Measurements from ENCODE around the gene BMPER. TPM values are rescaled to one million over a fixed set of nuclear protein-coding genes. Genes with fewer than 3 reads are reported as not detected.

The BMPER gene
- total and polyA plus RNA-seq, 2 of the 8 experiments (the other 6 are each of a cell fraction or from before 2014, with no cell fraction given), result 0.33 to 0.69 TPM

DNA sequence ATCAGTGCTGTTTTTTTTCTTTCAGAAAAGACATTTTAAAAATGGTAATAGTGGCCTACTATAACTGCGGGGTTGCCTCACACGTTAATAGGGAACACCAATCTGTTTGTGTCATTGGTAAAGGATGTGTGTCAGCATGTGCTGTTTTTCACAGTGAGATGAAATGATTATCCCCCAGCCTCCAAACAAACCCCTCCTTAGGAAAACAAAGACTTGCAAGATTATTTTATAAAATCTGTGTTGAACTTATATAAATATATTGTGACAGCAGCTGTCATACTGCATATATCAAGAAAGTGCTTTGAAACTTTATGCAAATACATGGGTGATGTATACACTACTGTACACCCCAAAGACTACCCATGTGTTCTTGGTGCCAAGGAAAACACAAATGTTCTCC, 125.8 kb downstream of the BMPER start:
- no peak overlapping the region for H3K4ac ChIP-seq (replicated peaks; ENCODE audit: insufficient read length, low read depth, low read length)
- TF ChIP-seq RNF2 (IDR thresholded peaks at IDR 0.05; ENCODE audit: borderline replicate concordance, low read depth, low read length, missing control alignments, poor library complexity, severe bottlenecking) (no peak), SIN3A (conservative IDR thresholded peaks at IDR 0.05 in 1 of 2, IDR thresholded peaks at IDR 0.05 in 1 of 2; ENCODE audit: low read depth in 1 of 2, low read length in 2 of 2) (no peak), SRF (IDR thresholded peaks at IDR 0.05; ENCODE audit: low read depth, low read length) (no peak), SIX5 (IDR thresholded peaks at IDR 0.05; ENCODE audit: low read depth, low read length) (no peak), EP300 (IDR thresholded peaks at IDR 0.05; ENCODE audit: borderline replicate concordance in 1 of 2, low read depth in 2 of 2, low read length in 2 of 2) (no peak), HDAC2 (IDR thresholded peaks at IDR 0.05; ENCODE audit: borderline replicate concordance in 1 of 2, low read depth in 2 of 2, low read length in 2 of 2) (no peak)
- no peaks in the 10 kb centered on the region for H3K4me1 ChIP-seq (replicated peaks in 1 of 4; ENCODE audit: control insufficient read depth in 3 of 4, insufficient read depth in 4 of 4, low read length in 3 of 4)
- no peak overlapping the region for H4K5ac ChIP-seq (ENCODE audit: insufficient read length, low read depth, low read length)
- DNase-seq (ENCODE audit: low read depth in 1 of 2, low spot score in 2 of 2) (no peak), FAIRE-seq (no peak)
- H3K9ac ChIP-seq (replicated peaks in 1 of 4; ENCODE audit: extremely low read depth in 1 of 4, low read depth in 3 of 4, low read length in 3 of 4), result no peak overlapping the region
- no peaks in the 10 kb centered on the region for H3K27me3 ChIP-seq (replicated peaks in 1 of 4; ENCODE audit: control insufficient read depth in 3 of 4, extremely low read depth in 1 of 4, insufficient read depth in 3 of 4, low read length in 3 of 4)
- H3K56ac ChIP-seq (replicated peaks; ENCODE audit: insufficient read length, low read depth, low read length), result no peak overlapping the region
- 90% methylated on average over 2 of the region's 2 CpGs; no CpG with 5 or more reads in 1 of the 2 experiments for WGBS, 2 experiments (ENCODE audit: extremely low coverage in 1 of 2, insufficient coverage in 1 of 2, insufficient read length in 1 of 2, insufficient replicate concordance in 2 of 2, low coverage in 1 of 2, low lambda C conversion rate in 2 of 2, missing lambda C conversion rate in 1 of 2)
- no peak overlapping the region for H3K18ac ChIP-seq (ENCODE audit: extremely low read depth, low read length)
- no peak overlapping the region for H2BK15ac ChIP-seq (ENCODE audit: low read length)
- no peak overlapping the region for H3K4me3 ChIP-seq (ENCODE audit: extremely low read depth in 1 of 4, insufficient read depth in 2 of 4, low read depth in 3 of 4, low read length in 4 of 4)
- H2BK20ac ChIP-seq (ENCODE audit: low read length), result no peak overlapping the region
- H3K4me2 ChIP-seq (ENCODE audit: insufficient read depth in 1 of 2, low read depth in 2 of 2, low read length in 2 of 2), result no peak overlapping the region
- no peak overlapping the region for H4K91ac ChIP-seq (replicated peaks; ENCODE audit: insufficient read length, low read length)
- H3K23ac ChIP-seq (ENCODE audit: insufficient read length), result no peak overlapping the region
- no peak overlapping the region for H2AK5ac ChIP-seq (ENCODE audit: low read depth, low read length)
- H3K27ac ChIP-seq (ENCODE audit: low read depth, low read length), result no peak overlapping the region
- ChIA-PET CTCF (ENCODE audit: partially characterized antibody) (interaction anchor here (0.5 to 2.1 kb wide), 6 partner anchors 9 to 808 kb away, joined by 3 to 6 read pairs (median 4); no protein-coding TSS in a partner anchor), POLR2A (ENCODE audit: partially characterized antibody) (interaction anchor here (1.1 kb wide), 1 partner anchor 12 kb away, joined by 4 read pairs; no protein-coding TSS in a partner anchor)
- H2BK5ac ChIP-seq (ENCODE audit: low read depth, low read length), result no peak overlapping the region
- no peak overlapping the region for H2AFZ ChIP-seq (ENCODE audit: low read length)
- H2BK120ac ChIP-seq (replicated peaks; ENCODE audit: low read depth, low read length), result no peak overlapping the region
- no peak overlapping the region for H3K14ac ChIP-seq (ENCODE audit: insufficient read length)
- no peaks in the 10 kb centered on the region for H3K79me1 ChIP-seq (ENCODE audit: low read depth, low read length)
- no peaks in the 10 kb centered on the region for H3K23me2 ChIP-seq (ENCODE audit: low read depth, low read length)
- no peaks in the 10 kb centered on the region for H4K20me1 ChIP-seq (replicated peaks in 1 of 2; ENCODE audit: control insufficient read depth in 1 of 2, insufficient read depth in 2 of 2, low read length in 2 of 2)
- no peaks in the 10 kb centered on the region for H3K36me3 ChIP-seq (ENCODE audit: control insufficient read depth in 2 of 4, insufficient read depth in 4 of 4, low read length in 3 of 4)
- no peaks in the 10 kb centered on the region for H3K79me2 ChIP-seq (ENCODE audit: control insufficient read depth in 1 of 2, insufficient read depth in 2 of 2, low read length in 2 of 2)
- no peaks in the 10 kb centered on the region for H3K9me3 ChIP-seq (ENCODE audit: insufficient read depth in 2 of 2, low read depth in 1 of 2, low read length in 1 of 2)
- H4K8ac ChIP-seq (ENCODE audit: extremely low read depth, insufficient read depth, low read length), result no peak overlapping the region
- H2BK12ac ChIP-seq (ENCODE audit: low read depth, low read length), result no peak overlapping the region

Data from H1 (cell line).